ENCODE measurements around the gene DNAH1.

DNAH1 gene

GRCh38 chr3:52429779-52430415 lies 113.8 kb downstream of the DNAH1 start:
- no peak for TF ChIP-seq CTCF (IDR thresholded peaks at IDR 0.05)
- H3K27ac ChIP-seq: no peak overlapping the region
- intact Hi-C loops (cut with DNase I; ENCODE audit: low total_unique reads): loop anchor here (2.0 kb wide), 1 partner anchor 17 kb away; no protein-coding TSS in a partner anchor
- no peaks in the 10 kb centered on the region for H3K9me3 ChIP-seq
- H3K4me3 ChIP-seq: no peak overlapping the region
- DNase-seq: peak in 1 of 2 donors; percentile 48
- no peaks in the 10 kb centered on the region for H3K36me3 ChIP-seq
- peaks cover 0 to 14% (median 0%) of the 10 kb centered on the region in 4 donors for H3K4me1 ChIP-seq
- H3K27me3 ChIP-seq: no peaks in the 10 kb centered on the region

- H3K27ac ChIP-seq: no peak overlapping the region
These were observed 114.3 kb downstream of the DNAH1 start for GRCh38 chr3:52430416-52430810.

GRCh38 chr3:52431459-52432223 lies 115.5 kb downstream of the DNAH1 start:
- Histone ChIP-seq H3K27ac (no peak overlapping the region), H3K4me3 (no peak overlapping the region), H3K36me3 (no peaks in the 10 kb centered on the region), H3K9me3 (no peaks in the 10 kb centered on the region), H3K27me3 (no peaks in the 10 kb centered on the region), H3K4me1 (peaks cover 0 to 18% (median 0%) of the 10 kb centered on the region in 4 donors)
- TF ChIP-seq CTCF (IDR thresholded peaks at IDR 0.05): no peak
- intact Hi-C loops (cut with DNase I; ENCODE audit: low total_unique reads): no loop called here
- DNase-seq: peak in 1 of 2 donors; percentile 12

More at GRCh38 chr3:52430416-52430810, 114.3 kb downstream of the DNAH1 start:
- no peak for TF ChIP-seq CTCF (IDR thresholded peaks at IDR 0.05)
- Histone ChIP-seq H3K27me3 (no peaks in the 10 kb centered on the region), H3K9me3 (no peaks in the 10 kb centered on the region), H3K4me1 (peaks cover 0 to 16% (median 0%) of the 10 kb centered on the region in 4 donors), H3K4me3 (no peak overlapping the region), H3K36me3 (no peaks in the 10 kb centered on the region)
- intact Hi-C loops (cut with DNase I; ENCODE audit: low total_unique reads): no loop called here
- peak in 1 of 2 donors; percentile 24 for DNase-seq

- Histone ChIP-seq H3K9me3 (no peaks in the 10 kb centered on the region), H3K4me1 (peaks cover 0 to 18% (median 0%) of the 10 kb centered on the region in 4 donors), H3K36me3 (no peaks in the 10 kb centered on the region), H3K27me3 (no peaks in the 10 kb centered on the region), H3K27ac (no peak overlapping the region), H3K4me3 (no peak overlapping the region)
- intact Hi-C loops (cut with DNase I; ENCODE audit: low total_unique reads): no loop called here
- TF ChIP-seq CTCF (IDR thresholded peaks at IDR 0.05): no peak
- peak in 1 of 2 donors; percentile 24 for DNase-seq
These were observed 116.1 kb downstream of the DNAH1 start for GRCh38 chr3:52432225-52432624.

GRCh38 chr3:52432691-52433141 lies 116.6 kb downstream of the DNAH1 start:
- H3K9me3 ChIP-seq: no peaks in the 10 kb centered on the region
- intact Hi-C loops (cut with DNase I; ENCODE audit: low total_unique reads): no loop called here

More at GRCh38 chr3:52432691-52433141, 116.6 kb downstream of the DNAH1 start:
- no peak overlapping the region for H3K27ac ChIP-seq
- H3K4me3 ChIP-seq: no peak overlapping the region
- H3K27me3 ChIP-seq: no peaks in the 10 kb centered on the region
- no peak for TF ChIP-seq CTCF (IDR thresholded peaks at IDR 0.05)
- H3K36me3 ChIP-seq: no peaks in the 10 kb centered on the region
- DNase-seq: peak in 1 of 2 donors; percentile 42
- peaks cover 0 to 19% (median 0%) of the 10 kb centered on the region in 4 donors for H3K4me1 ChIP-seq
